Breast epithelium (tissue), 3 donors: ENCODE data around the gene CLMP.
A peak's percentile ranks its signal among the peaks of the same experiment; 100 is the strongest.

Source experiments
- POLR2A ChIP-seq: fragments of 450-650 bp; IDR thresholded peaks from one replicate; pipeline ENCODE4 v1.6.1; 2016; ENCODE audit warnings: antibody characterized with exemption, mild to moderate bottlenecking, moderate library complexity
- POLR2AphosphoS5 ChIP-seq, 3 donors: sonication (generic); formaldehyde crosslinking; IDR thresholded peaks; one replicate each; pipeline ENCODE4 v1.6.1; 2017; ENCODE audit warnings: antibody characterized with exemption in 3 of 3
- TF ChIP-seq, protein P1 (sequence below), 3 donors: fragments of 450-650 bp; IDR thresholded peaks; one replicate each; pipeline ENCODE4 v1.5.1; 2016 to 2017; ENCODE audit warnings: antibody characterized with exemption in 3 of 3, mild to moderate bottlenecking in 3 of 3, moderate library complexity in 3 of 3

DNA sequence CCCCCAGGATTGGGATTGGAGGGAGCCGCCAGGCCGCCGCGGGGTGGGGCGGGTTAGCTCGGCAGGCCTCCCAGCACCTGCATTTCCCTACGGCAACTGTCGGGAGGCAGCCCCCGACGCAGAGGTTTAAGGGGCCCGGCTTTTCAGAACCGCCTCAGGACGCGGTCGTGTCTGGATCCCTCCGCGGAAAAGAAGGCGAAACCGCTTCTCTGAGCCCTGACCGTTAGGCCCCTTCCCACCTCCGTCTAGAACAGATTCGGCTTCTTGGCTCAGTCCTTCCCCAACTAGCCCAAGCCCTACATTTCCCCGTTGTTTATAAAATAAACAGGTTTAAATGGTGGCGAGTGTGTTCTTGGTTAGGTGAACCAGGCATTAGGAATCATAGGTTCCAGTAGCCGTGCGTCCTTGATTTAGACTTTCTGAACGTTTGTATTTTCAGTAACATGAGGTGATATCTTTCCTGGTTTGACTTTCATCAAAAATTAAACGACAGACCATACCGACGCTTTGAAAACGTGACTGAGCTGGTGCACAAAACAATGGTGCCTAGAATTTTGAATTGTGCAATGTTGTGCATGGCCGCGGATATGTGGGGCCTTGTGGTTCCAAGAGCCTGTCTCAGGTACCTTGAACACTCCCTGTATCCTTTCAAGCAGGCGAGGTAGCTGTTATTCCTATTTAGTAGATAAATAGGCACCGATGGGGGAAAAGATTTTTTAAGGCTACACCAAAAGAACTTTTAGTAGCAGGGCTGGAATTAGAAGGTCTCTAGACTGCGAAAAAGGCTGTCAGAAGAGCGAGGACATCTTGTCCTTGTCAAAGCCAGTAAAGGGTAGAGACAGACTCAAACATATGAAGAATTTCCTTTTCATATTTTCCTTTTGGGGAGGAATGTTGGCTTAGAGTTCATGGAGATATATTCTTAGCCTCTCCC is 131.9 kb downstream of the CLMP start:
- TF ChIP-seq, protein P1, sequence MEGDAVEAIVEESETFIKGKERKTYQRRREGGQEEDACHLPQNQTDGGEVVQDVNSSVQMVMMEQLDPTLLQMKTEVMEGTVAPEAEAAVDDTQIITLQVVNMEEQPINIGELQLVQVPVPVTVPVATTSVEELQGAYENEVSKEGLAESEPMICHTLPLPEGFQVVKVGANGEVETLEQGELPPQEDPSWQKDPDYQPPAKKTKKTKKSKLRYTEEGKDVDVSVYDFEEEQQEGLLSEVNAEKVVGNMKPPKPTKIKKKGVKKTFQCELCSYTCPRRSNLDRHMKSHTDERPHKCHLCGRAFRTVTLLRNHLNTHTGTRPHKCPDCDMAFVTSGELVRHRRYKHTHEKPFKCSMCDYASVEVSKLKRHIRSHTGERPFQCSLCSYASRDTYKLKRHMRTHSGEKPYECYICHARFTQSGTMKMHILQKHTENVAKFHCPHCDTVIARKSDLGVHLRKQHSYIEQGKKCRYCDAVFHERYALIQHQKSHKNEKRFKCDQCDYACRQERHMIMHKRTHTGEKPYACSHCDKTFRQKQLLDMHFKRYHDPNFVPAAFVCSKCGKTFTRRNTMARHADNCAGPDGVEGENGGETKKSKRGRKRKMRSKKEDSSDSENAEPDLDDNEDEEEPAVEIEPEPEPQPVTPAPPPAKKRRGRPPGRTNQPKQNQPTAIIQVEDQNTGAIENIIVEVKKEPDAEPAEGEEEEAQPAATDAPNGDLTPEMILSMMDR (IDR thresholded peaks at IDR 0.05): peak in 1 of 3 donors; percentile 6
- TF ChIP-seq POLR2AphosphoS5 (IDR thresholded peaks at IDR 0.05): peak in 1 of 3 donors; percentile 42
- TF ChIP-seq POLR2A: no peak
